Mucosa of descending colon (tissue), 3 donors: ENCODE measurements around the gene MCF2L. TPM values are rescaled to one million over a fixed set of nuclear protein-coding genes. Genes with fewer than 3 reads are reported as not detected.
A peak's percentile ranks its signal among the peaks of the same experiment; 100 is the strongest.

Experiments used
- ATAC-seq: fragments of 200-7000 bp; cut with Tn5 transposase; one replicate; pipeline ENCODE4 v1.9.1; 2020; ENCODE audit warnings: mild to moderate bottlenecking, moderate library complexity
- DNase-seq, 3 donors: peaks; one replicate each; pipeline ENCODE4 v3.0.0-alpha.2; 2020
- H3K36me3 ChIP-seq: fragments of 200-600 bp; one replicate; pipeline ENCODE4 v1.8.0; 2021; ENCODE audit warnings: low read depth, mild to moderate bottlenecking
- H3K4me1 ChIP-seq: fragments of 200-600 bp; one replicate; pipeline ENCODE4 v1.8.0; 2021; ENCODE audit warnings: low read depth, mild to moderate bottlenecking
- H3K4me3 ChIP-seq: fragments of 200-600 bp; one replicate; pipeline ENCODE4 v1.8.0; 2021; ENCODE audit warnings: mild to moderate bottlenecking
- H3K9me3 ChIP-seq: fragments of 200-600 bp; one replicate; pipeline ENCODE4 v1.8.0; 2021; ENCODE audit warnings: mild to moderate bottlenecking
- CTCF ChIP-seq: fragments of 200-600 bp; IDR thresholded peaks from one replicate; pipeline ENCODE4 v1.8.0; 2022; ENCODE audit warnings: antibody characterized with exemption, mild to moderate bottlenecking
- intact Hi-C, 2 donors: fragments of 100-400 bp; cut with DNase I in 1 of 2; cut with micrococcal nuclease in 1 of 2; formaldehyde crosslinking; loops; one replicate each; pipeline versions ENCODE4 v1.11.0 to v1.11.1; 2022; cut with DNase I, micrococcal nuclease
- total RNA-seq, 3 donors: library from RNA; stranded (reverse); fragmentation: NEBNext Ultra II Directional in 2 of 3; extraction: Animal tissue kit (Norgen Biotek cat#: 25700) in 2 of 3; gene quantifications; one replicate each; pipeline versions ENCODE4 v1.2.1 to v1.2.4, GENCODE V29; 2021 to 2023
- donor health status: DM: no; HTN: no; CAD: no; lungs with moderate emphysema.
- donor health status: DM: no; HTN: no; CAD: no.
- donor health status: DM: no; HTN: yes; CAD: no.

The MCF2L gene
- total RNA-seq, 3 donors from 2014 or later, result 53.9 to 109 (median 95.4) TPM

- ATAC-seq, result peak; percentile 40
- TF ChIP-seq CTCF, result no peak
- no peaks in the 10 kb centered on the region for H3K36me3 ChIP-seq
- H3K4me1 ChIP-seq, result peaks cover 28% of the 10 kb centered on the region
- DNase-seq, result peak in 2 of 3 donors; percentile 53 to 60
- intact Hi-C loops, result no loop called here
- no peak overlapping the region for H3K4me3 ChIP-seq
- H3K9me3 ChIP-seq, result no peaks in the 10 kb centered on the region
Measured at GRCh38 chr13:113001241-113002140, 32.5 kb downstream of the MCF2L start.

- Histone ChIP-seq H3K4me3 (no peak overlapping the region), H3K4me1 (peaks cover 20% of the 10 kb centered on the region), H3K9me3 (no peaks in the 10 kb centered on the region), H3K36me3 (no peaks in the 10 kb centered on the region)
- ATAC-seq (peak; percentile 55), DNase-seq (peak in 2 of 3 donors; percentile 53 to 58)
- TF ChIP-seq CTCF, result peak; percentile 8
- intact Hi-C loops, result no loop called here
Measured at GRCh38 chr13:113002206-113002912, 33.3 kb downstream of the MCF2L start.

DNA sequence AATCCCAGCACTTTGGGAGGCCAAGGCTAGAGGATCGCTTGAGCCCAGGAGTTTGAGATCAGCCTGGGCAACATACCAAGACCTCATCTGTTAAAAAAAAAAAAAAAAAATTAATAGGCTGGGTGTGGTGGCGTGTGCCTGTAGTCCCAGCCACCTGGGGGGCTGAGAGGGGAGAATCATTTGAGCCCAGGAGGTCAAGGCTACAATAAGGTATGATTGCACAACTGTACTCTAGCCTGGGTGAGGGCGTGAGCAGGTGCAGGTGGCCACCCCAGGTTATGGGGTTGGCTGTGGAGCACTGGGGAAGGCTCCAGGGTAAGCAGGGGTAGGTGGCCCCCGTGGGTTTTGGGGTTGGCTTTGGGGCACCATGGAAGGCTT, 33.9 kb downstream of the MCF2L start:
- TF ChIP-seq CTCF, result no peak
- Histone ChIP-seq H3K4me1 (peaks cover 15% of the 10 kb centered on the region), H3K9me3 (no peaks in the 10 kb centered on the region), H3K4me3 (no peak overlapping the region), H3K36me3 (no peaks in the 10 kb centered on the region)
- no peak for DNase-seq
- ATAC-seq, result no peak
- intact Hi-C loops, result no loop called here

DNA sequence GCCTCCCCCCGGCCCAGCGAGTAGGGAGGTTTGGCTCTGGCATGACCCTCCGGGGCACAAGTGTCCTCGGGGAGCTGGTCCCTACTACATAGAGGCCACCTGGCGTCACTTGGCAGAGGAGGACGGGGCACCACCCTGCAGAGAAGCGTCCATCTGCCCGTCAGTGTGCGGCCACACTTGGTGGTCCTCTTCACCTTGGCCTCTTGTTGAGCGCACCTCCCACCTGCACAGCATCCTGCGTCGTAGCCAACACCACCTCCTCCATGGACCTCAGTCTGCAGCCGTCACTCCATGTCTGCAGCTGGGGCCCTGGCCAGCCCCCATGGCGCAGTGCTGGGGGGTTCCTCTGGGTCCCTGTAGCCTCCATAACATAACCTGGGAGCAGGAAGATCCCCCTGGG, 35.1 kb downstream of the MCF2L start:
- Histone ChIP-seq H3K9me3 (no peaks in the 10 kb centered on the region), H3K4me3 (no peak overlapping the region), H3K4me1 (peaks cover 5% of the 10 kb centered on the region), H3K36me3 (no peaks in the 10 kb centered on the region)
- ATAC-seq (no peak), DNase-seq (no peak)
- TF ChIP-seq CTCF, result no peak
- intact Hi-C loops, result no loop called here

DNA sequence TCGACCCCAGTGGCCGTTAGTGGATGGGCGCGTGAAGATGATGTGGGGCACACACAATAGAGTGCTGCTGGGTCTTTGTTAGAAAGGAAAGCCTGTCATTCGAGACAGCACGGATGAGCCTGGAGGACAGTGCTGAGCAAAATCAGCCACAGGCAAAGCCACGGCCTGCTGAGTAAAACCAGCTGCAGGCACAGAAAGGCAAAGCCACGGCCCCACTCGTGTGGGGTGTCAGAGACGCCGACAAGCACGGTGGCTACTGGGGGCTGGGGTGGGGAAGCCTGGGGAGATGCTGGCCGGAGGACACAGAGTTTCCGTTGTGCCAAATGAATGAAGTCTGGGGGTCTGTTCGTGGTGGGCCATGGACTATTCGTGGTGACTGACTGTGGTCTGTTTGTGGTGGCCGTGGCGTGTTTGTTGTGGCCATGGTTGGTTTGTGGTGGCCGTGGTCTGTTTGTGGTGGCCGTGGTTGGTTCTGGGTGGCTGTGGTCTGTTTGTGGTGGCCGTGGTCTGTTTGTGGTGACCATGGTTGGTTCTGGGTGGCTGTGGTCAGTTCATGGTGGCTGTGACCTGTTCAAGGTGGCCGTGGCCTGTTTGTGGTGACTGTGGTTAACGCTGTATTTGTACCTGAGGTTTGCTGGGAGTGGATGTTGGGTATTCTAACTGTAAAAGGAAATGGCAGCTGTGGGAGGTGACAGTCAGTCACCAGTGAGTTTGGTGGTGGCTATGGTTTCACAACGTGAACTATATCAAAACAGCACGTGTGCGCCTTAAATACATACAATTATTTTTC, 36.3 kb downstream of the MCF2L start:
- Histone ChIP-seq H3K4me3 (no peak overlapping the region), H3K4me1 (peaks cover 5% of the 10 kb centered on the region), H3K9me3 (no peaks in the 10 kb centered on the region), H3K36me3 (no peaks in the 10 kb centered on the region)
- intact Hi-C loops, result no loop called here
- no peak for TF ChIP-seq CTCF
- ATAC-seq (no peak), DNase-seq (no peak)
